NCI-H2029 treated with DMSO at 0.1 percent for 48 hours (cell line): ENCODE measurements around the gene NUTF2.
A peak's percentile ranks its signal among the peaks of the same experiment; 100 is the strongest.
"Not testable (repeated sequence)": the region's sequence is repeated elsewhere in the genome, so short reads cannot be mapped to it uniquely, and the experiment has no call there.

Experiments used
- DNase-seq: peaks from one replicate; lab custom pipeline; 2025; lab: John Stamatoyannopoulos, UW

The NUTF2 gene

GRCh38 chr16:67864044-67864443 is 17.3 kb downstream of the NUTF2 start:
- DNase-seq = not testable (repeated sequence)

GRCh38 chr16:67864594-67864993 is 17.9 kb downstream of the NUTF2 start:
- no peak for DNase-seq

GRCh38 chr16:67865318-67865717 is 18.6 kb downstream of the NUTF2 start:
- no peak for DNase-seq

- DNase-seq = no peak
These were observed 21.6 kb downstream of the NUTF2 start for GRCh38 chr16:67868290-67868689.

- no peak for DNase-seq
These were observed 22.9 kb downstream of the NUTF2 start for GRCh38 chr16:67869653-67870052.

- DNase-seq = no peak
These were observed 24.5 kb downstream of the NUTF2 start for GRCh38 chr16:67871256-67871655.

GRCh38 chr16:67872131-67872630 is 25.4 kb downstream of the NUTF2 start:
- DNase-seq = no peak

- no peak for DNase-seq
These were observed 26.1 kb downstream of the NUTF2 start, which contains the start of gene EDC4 for GRCh38 chr16:67872631-67873434. Gene EDC4, plus strand, starts transcription at chr16:67873052. Its CDS starts 210 bp downstream, at chr16:67873262.

- DNase-seq = no peak
These were observed 27.0 kb downstream of the NUTF2 start for GRCh38 chr16:67873435-67874370.

- no peak for DNase-seq
These were observed 27.6 kb downstream of the NUTF2 start for GRCh38 chr16:67874372-67874771.

- no peak for DNase-seq
These were observed 30.3 kb downstream of the NUTF2 start for GRCh38 chr16:67877064-67877463.

- DNase-seq = no peak
These were observed 31.5 kb downstream of the NUTF2 start for GRCh38 chr16:67878232-67878631.

GRCh38 chr16:67878846-67879245 is 32.1 kb downstream of the NUTF2 start:
- no peak for DNase-seq

- no peak for DNase-seq
These were observed 32.7 kb downstream of the NUTF2 start for GRCh38 chr16:67879462-67879861.

GRCh38 chr16:67879936-67880335 is 33.2 kb downstream of the NUTF2 start:
- no peak for DNase-seq

GRCh38 chr16:67880584-67880983 is 33.9 kb downstream of the NUTF2 start:
- no peak for DNase-seq

- no peak for DNase-seq
These were observed 35.0 kb downstream of the NUTF2 start for GRCh38 chr16:67881621-67882161.

GRCh38 chr16:67882374-67883145 is 35.8 kb downstream of the NUTF2 start:
- no peak for DNase-seq

- no peak for DNase-seq
These were observed 36.6 kb downstream of the NUTF2 start for GRCh38 chr16:67883146-67883871.

- DNase-seq = peak; percentile 10
These were observed 37.1 kb downstream of the NUTF2 start for GRCh38 chr16:67883872-67884261.

GRCh38 chr16:67884684-67885083 is 38.0 kb downstream of the NUTF2 start, which contains the start of gene NRN1L:
Gene NRN1L, plus strand, starts transcription at chr16:67884885. Its CDS starts 19 bp downstream, at chr16:67884904.
- DNase-seq = peak; percentile 26
